Heart left ventricle (tissue), 13 donors: ENCODE measurements around the gene LAMA3.

Experiments
- CTCF ChIP-seq, 12 donors: fragments of 200-600 bp; sonication (generic) in 4 of 12; IDR thresholded peaks; one replicate each; pipeline versions ENCODE4 v1.5.0 to v1.8.0; 2018 to 2022; ENCODE audit warnings: antibody characterized with exemption in 12 of 12, mild to moderate bottlenecking in 5 of 12
- POLR2A ChIP-seq, 2 donors: fragments of 450-650 bp; IDR thresholded peaks; one replicate each; pipeline ENCODE4 v1.6.1; 2017; ENCODE audit warnings: antibody characterized with exemption in 2 of 2, mild to moderate bottlenecking in 2 of 2, moderate library complexity in 2 of 2
- donor health status: ischemic (EF 13 %, LVEDD 7.1; RV severe dilation, severe dysfunction).
- donor health status: DM: no; HTN: yes; CAD: no.
- donor health status: DM: no; HTN: no; CAD: no.
- donor health status: ischemic (EF 25% LVEDD 6.9; RV normal size, moderate dysfunction).
- donor health status: ischemic (EF 25% LVEDD 5.7; RV mildly dilated, moderate dysfunction).
- donor health status: ischemic (EF 35%, LVEDD 5.7; RV mildly dilated, moderate dysfunction).
- donor health status: nonischemic (EF 11% LVEDD 7.7; RV severe dilation, severe dysfunction).
- donor health status: DM: yes; HTN: yes; CAD: no.
- donor health status: PGD.
- donor health status: ischemic (EF 29% LVEDD 5.4; RV normal size, mild dysfunction).
- donor health status: nonischemic (EF 23%, LVEDD 6.1; RV moderate dilation, normal function).

GRCh38 chr18:23920054-23920453 lies 230.8 kb downstream of the LAMA3 start:
- TF ChIP-seq POLR2A (IDR thresholded peaks at IDR 0.05) (no peak), CTCF (IDR thresholded peaks at IDR 0.05) (no peak)
